ENCODE results near the gene RAX2. TPM values are rescaled to one million over a fixed set of nuclear protein-coding genes. Genes with fewer than 3 reads are reported as not detected.

RAX2 gene
- total and polyA plus RNA-seq, 9 of the 15 experiments (the other 6 are each of a cell fraction or from before 2014, with no cell fraction given), result not detected

DNA sequence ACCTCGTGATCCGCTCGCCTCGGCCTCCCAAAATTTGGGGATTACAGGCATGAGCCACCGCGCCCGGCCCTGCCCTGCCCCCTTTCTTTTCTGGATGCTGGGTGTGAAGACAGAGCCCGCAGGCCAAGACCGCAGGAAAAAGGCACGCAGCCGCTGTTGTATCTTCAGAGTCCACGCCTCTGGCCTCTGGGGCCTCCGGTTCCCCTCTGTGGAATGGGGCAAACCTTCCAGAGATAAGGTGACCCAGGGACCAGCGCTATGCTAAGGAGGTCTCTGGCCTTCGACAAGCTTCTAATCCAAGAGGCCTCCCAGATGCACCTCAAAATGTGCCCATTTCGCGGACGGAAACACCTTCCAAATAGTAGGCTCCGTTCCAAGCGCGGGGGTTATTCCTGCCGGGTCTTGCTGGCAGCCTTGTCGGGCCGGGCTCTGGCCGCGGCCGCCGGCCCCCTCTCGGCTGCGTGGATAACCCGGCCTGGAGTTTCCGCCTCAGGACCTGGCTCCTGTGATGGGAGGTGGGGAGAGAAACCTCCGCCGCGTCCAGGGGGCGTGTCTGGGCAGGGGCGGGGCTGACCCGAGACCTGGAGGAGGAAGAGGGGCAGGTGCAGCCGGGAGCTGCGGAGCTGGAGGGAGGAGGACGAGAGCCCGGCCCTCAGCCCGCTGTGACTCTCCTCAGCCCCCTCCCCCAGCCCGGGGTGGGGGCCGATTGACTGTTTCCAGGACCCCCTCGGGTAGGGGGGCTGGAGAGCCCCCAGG, 50.7 kb downstream of the RAX2 start (continued):
- TF ChIP-seq, protein P1, sequence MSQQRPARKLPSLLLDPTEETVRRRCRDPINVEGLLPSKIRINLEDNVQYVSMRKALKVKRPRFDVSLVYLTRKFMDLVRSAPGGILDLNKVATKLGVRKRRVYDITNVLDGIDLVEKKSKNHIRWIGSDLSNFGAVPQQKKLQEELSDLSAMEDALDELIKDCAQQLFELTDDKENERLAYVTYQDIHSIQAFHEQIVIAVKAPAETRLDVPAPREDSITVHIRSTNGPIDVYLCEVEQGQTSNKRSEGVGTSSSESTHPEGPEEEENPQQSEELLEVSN (IDR thresholded peaks at IDR 0.05; ENCODE audit: borderline replicate concordance in 1 of 2, extremely low read depth in 1 of 2, insufficient read depth in 1 of 2, insufficient read length in 1 of 2, low read depth in 1 of 2, low read length in 1 of 2, poor library complexity in 1 of 2, severe bottlenecking in 1 of 2), result peak in 1 of 2 experiments; percentile 25
- no peak for TF ChIP-seq YBX1 (IDR thresholded peaks at IDR 0.05)
- no peak for TF ChIP-seq HIVEP1 (CRISPR knock-in tag; IDR thresholded peaks at IDR 0.05)
- no peak for TF ChIP-seq KLF16 (IDR thresholded peaks at IDR 0.05)
- no peak for TF ChIP-seq ZNF347 (CRISPR knock-in tag; IDR thresholded peaks at IDR 0.05; ENCODE audit: low read depth)
- TF ChIP-seq, protein P2, sequence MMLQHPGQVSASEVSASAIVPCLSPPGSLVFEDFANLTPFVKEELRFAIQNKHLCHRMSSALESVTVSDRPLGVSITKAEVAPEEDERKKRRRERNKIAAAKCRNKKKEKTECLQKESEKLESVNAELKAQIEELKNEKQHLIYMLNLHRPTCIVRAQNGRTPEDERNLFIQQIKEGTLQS (IDR thresholded peaks at IDR 0.05), result no peak
- TF ChIP-seq, protein P2 (CRISPR knock-in tag; conservative IDR thresholded peaks at IDR 0.05), result no peak
- 0 out of 2 replicates have a peak, but pooled peaks have one; percentile 16 for TF ChIP-seq MYNN (IDR thresholded peaks at IDR 0.05)
- TF ChIP-seq MYNN (CRISPR knock-in tag; IDR thresholded peaks at IDR 0.05), result no peak
- no peak for TF ChIP-seq ZNF197 (CRISPR knock-in tag; IDR thresholded peaks at IDR 0.05; ENCODE audit: low read depth)
- TF ChIP-seq EP300 (IDR thresholded peaks at IDR 0.05; ENCODE audit: low read length), result peak; percentile 65
- TF ChIP-seq NCOA1 (IDR thresholded peaks at IDR 0.05; ENCODE audit: low read depth), result peak; percentile 68; the same call in 1 of the 2 replicates
- no peak for TF ChIP-seq ZNF12 (CRISPR knock-in tag; IDR thresholded peaks at IDR 0.05)
- TF ChIP-seq, protein P3, sequence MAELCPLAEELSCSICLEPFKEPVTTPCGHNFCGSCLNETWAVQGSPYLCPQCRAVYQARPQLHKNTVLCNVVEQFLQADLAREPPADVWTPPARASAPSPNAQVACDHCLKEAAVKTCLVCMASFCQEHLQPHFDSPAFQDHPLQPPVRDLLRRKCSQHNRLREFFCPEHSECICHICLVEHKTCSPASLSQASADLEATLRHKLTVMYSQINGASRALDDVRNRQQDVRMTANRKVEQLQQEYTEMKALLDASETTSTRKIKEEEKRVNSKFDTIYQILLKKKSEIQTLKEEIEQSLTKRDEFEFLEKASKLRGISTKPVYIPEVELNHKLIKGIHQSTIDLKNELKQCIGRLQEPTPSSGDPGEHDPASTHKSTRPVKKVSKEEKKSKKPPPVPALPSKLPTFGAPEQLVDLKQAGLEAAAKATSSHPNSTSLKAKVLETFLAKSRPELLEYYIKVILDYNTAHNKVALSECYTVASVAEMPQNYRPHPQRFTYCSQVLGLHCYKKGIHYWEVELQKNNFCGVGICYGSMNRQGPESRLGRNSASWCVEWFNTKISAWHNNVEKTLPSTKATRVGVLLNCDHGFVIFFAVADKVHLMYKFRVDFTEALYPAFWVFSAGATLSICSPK (IDR thresholded peaks at IDR 0.05; ENCODE audit: borderline replicate concordance), result no peak
- peak; percentile 95 for TF ChIP-seq KLF13 (tag; IDR thresholded peaks at IDR 0.05; ENCODE audit: borderline replicate concordance, low read depth)
- TF ChIP-seq, protein P4, sequence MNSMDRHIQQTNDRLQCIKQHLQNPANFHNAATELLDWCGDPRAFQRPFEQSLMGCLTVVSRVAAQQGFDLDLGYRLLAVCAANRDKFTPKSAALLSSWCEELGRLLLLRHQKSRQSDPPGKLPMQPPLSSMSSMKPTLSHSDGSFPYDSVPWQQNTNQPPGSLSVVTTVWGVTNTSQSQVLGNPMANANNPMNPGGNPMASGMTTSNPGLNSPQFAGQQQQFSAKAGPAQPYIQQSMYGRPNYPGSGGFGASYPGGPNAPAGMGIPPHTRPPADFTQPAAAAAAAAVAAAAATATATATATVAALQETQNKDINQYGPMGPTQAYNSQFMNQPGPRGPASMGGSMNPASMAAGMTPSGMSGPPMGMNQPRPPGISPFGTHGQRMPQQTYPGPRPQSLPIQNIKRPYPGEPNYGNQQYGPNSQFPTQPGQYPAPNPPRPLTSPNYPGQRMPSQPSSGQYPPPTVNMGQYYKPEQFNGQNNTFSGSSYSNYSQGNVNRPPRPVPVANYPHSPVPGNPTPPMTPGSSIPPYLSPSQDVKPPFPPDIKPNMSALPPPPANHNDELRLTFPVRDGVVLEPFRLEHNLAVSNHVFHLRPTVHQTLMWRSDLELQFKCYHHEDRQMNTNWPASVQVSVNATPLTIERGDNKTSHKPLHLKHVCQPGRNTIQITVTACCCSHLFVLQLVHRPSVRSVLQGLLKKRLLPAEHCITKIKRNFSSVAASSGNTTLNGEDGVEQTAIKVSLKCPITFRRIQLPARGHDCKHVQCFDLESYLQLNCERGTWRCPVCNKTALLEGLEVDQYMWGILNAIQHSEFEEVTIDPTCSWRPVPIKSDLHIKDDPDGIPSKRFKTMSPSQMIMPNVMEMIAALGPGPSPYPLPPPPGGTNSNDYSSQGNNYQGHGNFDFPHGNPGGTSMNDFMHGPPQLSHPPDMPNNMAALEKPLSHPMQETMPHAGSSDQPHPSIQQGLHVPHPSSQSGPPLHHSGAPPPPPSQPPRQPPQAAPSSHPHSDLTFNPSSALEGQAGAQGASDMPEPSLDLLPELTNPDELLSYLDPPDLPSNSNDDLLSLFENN (IDR thresholded peaks at IDR 0.05; ENCODE audit: low read depth in 2 of 2, low read length in 2 of 2), result peak in 1 of 2 experiments; percentile 19; a peak in 1 of 4 replicates
- TF ChIP-seq ZSCAN29 (IDR thresholded peaks at IDR 0.05), result peak; percentile 92
- TF ChIP-seq RNF2 (IDR thresholded peaks at IDR 0.05), result peak; percentile 94
- 0 out of 2 replicates have a peak, but pooled peaks have one; percentile 4 for TF ChIP-seq CBFA2T2 (conservative IDR thresholded peaks at IDR 0.05)
- no peak for TF ChIP-seq RBM34 (IDR thresholded peaks at IDR 0.05; ENCODE audit: borderline replicate concordance, insufficient read depth, low read length)
- no peak for TF ChIP-seq ZNF165 (CRISPR knock-in tag; IDR thresholded peaks at IDR 0.05; ENCODE audit: borderline replicate concordance)
- peak; percentile 19; the same call in 1 of the 2 replicates for TF ChIP-seq ZFX (CRISPR knock-in tag; IDR thresholded peaks at IDR 0.05)

Measured in K562 (cell line).